PC-3 (cell line): ENCODE measurements around the gene CCNY. TPM values are rescaled to one million over a fixed set of nuclear protein-coding genes. Genes with fewer than 3 reads are reported as not detected.

Experiments
- ATAC-seq: fragments of 200-7000 bp; cut with Tn5 transposase; 2 replicates; pipeline ENCODE4 v1.9.1; 2020; ENCODE audit warnings: mild to moderate bottlenecking, moderate library complexity
- BruUV-seq: library from RNA; stranded (reverse); fragments of 400-500 nt; replicated peaks from 2 replicates; lab custom pipeline; 2021; lab: Mats Ljungman, UMichigan
- CTCF ChIA-PET: fragments of 300-600 bp; sonication (Branson Sonifier 250); formaldehyde crosslinking; loops from one replicate; lab custom pipeline; 2022; ENCODE audit warnings: antibody characterized with exemption; lab: Charles Lee
- POLR2A ChIA-PET: fragments of 300-600 bp; sonication (Branson Sonifier 250); formaldehyde crosslinking; loops from one replicate; lab custom pipeline; 2022; ENCODE audit warnings: antibody characterized with exemption; ENCODE audit not compliant: unreplicated experiment; lab: Charles Lee
- DNase-seq: peaks from one replicate; pipeline ENCODE4 v3.0.0-alpha.2; 2015
- H2AFZ ChIP-seq: fragments of 300-600 bp; sonication (generic); 2 replicates; pipeline ENCODE4 v1.6.0; 2016; ENCODE audit warnings: antibody characterized with exemption, low read length
- H3F3A ChIP-seq: fragments of 300-600 bp; sonication (generic); one replicate; pipeline ENCODE4 v1.6.0; 2017; ENCODE audit warnings: antibody characterized with exemption, low read length, control low read depth, mild to moderate bottlenecking; ENCODE audit not compliant: unreplicated experiment
- H3K27ac ChIP-seq: fragments of 300-600 bp; sonication (generic); 2 replicates; pipeline ENCODE4 v1.5.1; 2016; ENCODE audit warnings: mild to moderate bottlenecking, low read length
- H3K27me3 ChIP-seq: fragments of 300-600 bp; sonication (generic); 2 replicates; pipeline ENCODE4 v1.6.1; 2016; ENCODE audit warnings: low read length, mixed read lengths
- H3K36me3 ChIP-seq: fragments of 300-600 bp; sonication (generic); 2 replicates; pipeline ENCODE4 v1.6.1; 2016; ENCODE audit warnings: low read depth, mixed run types, low read length, mixed read lengths
- H3K4me1 ChIP-seq: fragments of 300-600 bp; sonication (generic); 2 replicates; pipeline ENCODE4 v1.5.1; 2016; ENCODE audit warnings: low read length; ENCODE audit not compliant: insufficient read depth
- H3K4me2 ChIP-seq: fragments of 300-600 bp; sonication (generic); 2 replicates; pipeline ENCODE4 v1.6.0; 2016; ENCODE audit warnings: low read length
- H3K4me3 ChIP-seq: fragments of 300-600 bp; sonication (generic); 2 replicates; pipeline ENCODE4 v1.5.1; 2016; ENCODE audit warnings: mild to moderate bottlenecking, low read length, mixed read lengths
- H3K79me2 ChIP-seq: fragments of 300-600 bp; sonication (generic); 2 replicates; pipeline ENCODE4 v1.6.1; 2017; ENCODE audit warnings: low read length, mixed read lengths
- H3K9ac ChIP-seq: fragments of 300-600 bp; sonication (generic); 2 replicates; pipeline ENCODE4 v1.6.0; 2016; ENCODE audit warnings: mild to moderate bottlenecking, low read length
- H3K9me2 ChIP-seq: fragments of 300-600 bp; sonication (generic); replicated peaks from 2 replicates; pipeline ENCODE4 v1.6.1; 2016; ENCODE audit warnings: mixed run types, low read length, mixed read lengths
- H3K9me3 ChIP-seq: fragments of 300-600 bp; sonication (generic); 2 replicates; pipeline ENCODE4 v1.6.1; 2016; ENCODE audit warnings: low read length, mixed read lengths
- H4K20me1 ChIP-seq: fragments of 300-600 bp; sonication (generic); 2 replicates; pipeline ENCODE4 v1.6.1; 2016; ENCODE audit warnings: low read length, mixed read lengths
- EZH2 ChIP-seq: fragments of 300-600 bp; sonication (generic); IDR thresholded peaks from one replicate; pipeline ENCODE4 v1.6.1; 2017; ENCODE audit warnings: antibody characterized with exemption, mild to moderate bottlenecking, low read length; ENCODE audit not compliant: unreplicated experiment
- EZH2phosphoT487 ChIP-seq: fragments of 300-600 bp; sonication (generic); IDR thresholded peaks from 2 replicates; pipeline ENCODE4 v1.6.1; 2018; ENCODE audit warnings: mild to moderate bottlenecking, antibody characterized with exemption, low read length, borderline replicate concordance
- intact Hi-C: fragments of 100-400 bp; cut with micrococcal nuclease; formaldehyde crosslinking; loops from 2 replicates; pipeline ENCODE4 v1.9.0; 2023
- total RNA-seq: library from RNA; depleted of rRNA; stranded (reverse); fragments of >200 nt; gene quantifications from 2 replicates; pipeline ENCODE4 v1.2.3, GENCODE V29; 2014
- TF ChIP-seq, protein P1 (sequence below): fragments of 300-600 bp; sonication (generic); conservative IDR thresholded peaks from 2 replicates; pipeline ENCODE4 v1.5.1; 2017; ENCODE audit warnings: antibody characterized with exemption, low read depth, mild to moderate bottlenecking, low read length

Gene CCNY
- total RNA-seq, 1 experiment from 2014 or later, result 146 TPM

GRCh38 chr10:35348609-35349388, 12.5 kb downstream of the CCNY start:
- H3K4me2 ChIP-seq, result no peak overlapping the region
- BruUV-seq, result no TSS peak
- no peaks in the 10 kb centered on the region for H3K9me2 ChIP-seq
- no peak overlapping the region for H3K27ac ChIP-seq
- intact Hi-C loops, result no loop called here
- TF ChIP-seq EZH2, result no peak
- TF ChIP-seq EZH2phosphoT487, result no peak
- TF ChIP-seq, protein P1, sequence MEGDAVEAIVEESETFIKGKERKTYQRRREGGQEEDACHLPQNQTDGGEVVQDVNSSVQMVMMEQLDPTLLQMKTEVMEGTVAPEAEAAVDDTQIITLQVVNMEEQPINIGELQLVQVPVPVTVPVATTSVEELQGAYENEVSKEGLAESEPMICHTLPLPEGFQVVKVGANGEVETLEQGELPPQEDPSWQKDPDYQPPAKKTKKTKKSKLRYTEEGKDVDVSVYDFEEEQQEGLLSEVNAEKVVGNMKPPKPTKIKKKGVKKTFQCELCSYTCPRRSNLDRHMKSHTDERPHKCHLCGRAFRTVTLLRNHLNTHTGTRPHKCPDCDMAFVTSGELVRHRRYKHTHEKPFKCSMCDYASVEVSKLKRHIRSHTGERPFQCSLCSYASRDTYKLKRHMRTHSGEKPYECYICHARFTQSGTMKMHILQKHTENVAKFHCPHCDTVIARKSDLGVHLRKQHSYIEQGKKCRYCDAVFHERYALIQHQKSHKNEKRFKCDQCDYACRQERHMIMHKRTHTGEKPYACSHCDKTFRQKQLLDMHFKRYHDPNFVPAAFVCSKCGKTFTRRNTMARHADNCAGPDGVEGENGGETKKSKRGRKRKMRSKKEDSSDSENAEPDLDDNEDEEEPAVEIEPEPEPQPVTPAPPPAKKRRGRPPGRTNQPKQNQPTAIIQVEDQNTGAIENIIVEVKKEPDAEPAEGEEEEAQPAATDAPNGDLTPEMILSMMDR, result no peak
- ATAC-seq (no peak), DNase-seq (no peak)
- H3K79me2 ChIP-seq, result peaks cover 94% of the 10 kb centered on the region
- H3F3A ChIP-seq, result no peaks in the 10 kb centered on the region
- H3K27me3 ChIP-seq, result no peaks in the 10 kb centered on the region
- POLR2A ChIA-PET, result no interaction called here
- no peaks in the 10 kb centered on the region for H3K9me3 ChIP-seq
- peaks cover 80% of the 10 kb centered on the region for H4K20me1 ChIP-seq
- H3K4me1 ChIP-seq, result no peaks in the 10 kb centered on the region; the same call in 1 of the 2 replicates
- CTCF ChIA-PET, result no interaction called here
- H3K36me3 ChIP-seq, result no peaks in the 10 kb centered on the region
- H2AFZ ChIP-seq, result no peak overlapping the region
- H3K9ac ChIP-seq, result no peak overlapping the region
- H3K4me3 ChIP-seq, result no peak overlapping the region

DNA sequence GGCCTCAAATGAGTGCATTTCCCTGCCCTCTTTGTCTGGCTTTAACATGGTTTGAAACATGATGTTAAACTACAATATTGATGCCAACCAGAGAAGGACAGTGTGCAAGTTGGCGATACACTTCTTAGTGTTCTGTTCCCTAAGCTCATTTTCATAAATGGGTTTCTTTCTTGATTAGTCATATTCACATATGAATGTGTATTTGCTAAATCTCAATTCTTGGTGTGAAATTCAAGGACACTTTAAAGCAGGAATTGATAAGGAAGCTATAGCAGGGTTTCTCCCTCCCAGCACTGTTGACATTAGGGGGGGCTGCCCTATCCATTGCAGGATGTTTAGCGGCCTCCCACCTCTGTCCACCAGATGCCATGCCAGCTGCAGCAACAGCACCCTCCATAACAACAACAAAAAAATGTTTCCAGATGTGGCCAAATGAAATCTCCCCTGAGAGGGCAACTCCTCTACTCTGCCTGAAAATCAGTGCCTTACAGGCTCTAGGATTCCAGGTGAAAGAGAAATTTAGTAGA, 13.1 kb downstream of the CCNY start:
- BruUV-seq, result no TSS peak
- intact Hi-C loops, result no loop called here
- H3K4me2 ChIP-seq, result no peak overlapping the region
- no peak for DNase-seq
- no peak for ATAC-seq
- H3K4me1 ChIP-seq, result no peaks in the 10 kb centered on the region; the same call in 1 of the 2 replicates
- H3K9me2 ChIP-seq, result no peaks in the 10 kb centered on the region
- H3K4me3 ChIP-seq, result no peak overlapping the region
- no peaks in the 10 kb centered on the region for H3F3A ChIP-seq
- H3K36me3 ChIP-seq, result no peaks in the 10 kb centered on the region
- H4K20me1 ChIP-seq, result peaks cover 82% of the 10 kb centered on the region
- CTCF ChIA-PET, result no interaction called here
- H3K27ac ChIP-seq, result no peak overlapping the region
- peaks cover 95% of the 10 kb centered on the region for H3K79me2 ChIP-seq
- TF ChIP-seq EZH2phosphoT487 (no peak), EZH2 (no peak)
- TF ChIP-seq, protein P1, result no peak
- no peaks in the 10 kb centered on the region for H3K27me3 ChIP-seq
- no peaks in the 10 kb centered on the region for H3K9me3 ChIP-seq
- H3K9ac ChIP-seq, result no peak overlapping the region
- POLR2A ChIA-PET, result no interaction called here
- no peak overlapping the region for H2AFZ ChIP-seq

- CTCF ChIA-PET, result no interaction called here
- intact Hi-C loops, result no loop called here
- peaks cover 79% of the 10 kb centered on the region for H4K20me1 ChIP-seq
Measured at GRCh38 chr10:35351021-35351420, 14.7 kb downstream of the CCNY start.

More at GRCh38 chr10:35351021-35351420, 14.7 kb downstream of the CCNY start:
- Histone ChIP-seq H3K9ac (no peak overlapping the region), H3K4me1 (no peaks in the 10 kb centered on the region; the same call in 1 of the 2 replicates), H3F3A (no peaks in the 10 kb centered on the region), H2AFZ (no peak overlapping the region), H3K9me2 (no peaks in the 10 kb centered on the region), H3K4me2 (no peak overlapping the region), H3K79me2 (peaks cover 99% of the 10 kb centered on the region), H3K4me3 (no peak overlapping the region), H3K27ac (no peak overlapping the region), H3K27me3 (no peaks in the 10 kb centered on the region), H3K9me3 (no peaks in the 10 kb centered on the region), H3K36me3 (no peaks in the 10 kb centered on the region)
- POLR2A ChIA-PET, result no interaction called here
- TF ChIP-seq, protein P1, result no peak
- TF ChIP-seq EZH2phosphoT487, result no peak
- no peak for TF ChIP-seq EZH2
- DNase-seq (no peak), ATAC-seq (no peak)
- BruUV-seq, result no TSS peak
